K562 (cell line): Measurements from ENCODE around the gene MTA2. TPM values are rescaled to one million over a fixed set of nuclear protein-coding genes. Genes with fewer than 3 reads are reported as not detected.
A peak's percentile ranks its signal among the peaks of the same experiment; 100 is the strongest.

Source experiments
- ERF ChIP-seq: fragments of 450-650 bp; formaldehyde crosslinking; IDR thresholded peaks from 2 replicates; pipeline ENCODE4 v1.4.0; 2020; ENCODE audit warnings: mild to moderate bottlenecking, mixed read lengths
- GTF2F1 ChIP-seq: IDR thresholded peaks from 2 replicates; pipeline ENCODE4 v1.6.1; 2011; ENCODE audit warnings: low read depth, low read length, improper control_type of control experiment
- HDAC3 ChIP-seq: fragments of 450-650 bp; IDR thresholded peaks from 2 replicates; pipeline ENCODE4 v1.6.1; 2018; ENCODE audit warnings: borderline replicate concordance, mild to moderate bottlenecking, moderate library complexity; ENCODE audit not compliant: partially characterized antibody
- HLTF ChIP-seq: fragments of 450-650 bp; IDR thresholded peaks from 2 replicates; pipeline ENCODE4 v1.6.1; 2016
- HOXB6 ChIP-seq: fragments of 250-450 bp; sonication (Bioruptor Pico); IDR thresholded peaks from 2 replicates; pipeline ENCODE4 v1.5.1; 2022; ENCODE audit warnings: mild to moderate bottlenecking, borderline replicate concordance
- NFATC3 ChIP-seq: fragments of 450-650 bp; IDR thresholded peaks from 2 replicates; pipeline ENCODE4 v1.6.1; 2017; ENCODE audit warnings: mild to moderate bottlenecking
- PHF8 ChIP-seq: fragments of 200-600 bp; sonication (generic); IDR thresholded peaks from 2 replicates; pipeline ENCODE4 v1.6.1; 2012; ENCODE audit warnings: mixed run types, mild to moderate bottlenecking, inconsistent platforms, low read length, moderate library complexity, borderline replicate concordance
- TEAD4 ChIP-seq, 2 experiments: sonication (generic) in 1 of 2; formaldehyde crosslinking in 1 of 2; IDR thresholded peaks; 2 replicates each; pipeline versions ENCODE4 v1.6.1 to v1.8.0; 2012 to 2022; ENCODE audit warnings: borderline replicate concordance in 1 of 2, inconsistent platforms in 1 of 2, low read length in 1 of 2, mild to moderate bottlenecking in 1 of 2, missing genetic modification reagents in 1 of 2
- ZKSCAN3 ChIP-seq: fragments of 250-450 bp; sonication (Bioruptor Pico); IDR thresholded peaks from 2 replicates; pipeline ENCODE4 v1.4.0; 2020
- ZNF146 ChIP-seq: IDR thresholded peaks from one replicate; pipeline ENCODE4 v1.6.1; 2018; ENCODE audit warnings: missing compliant biosample characterization; ENCODE audit not compliant: unreplicated experiment
- ZNF175 ChIP-seq: fragments of 200-800 bp; sonication (Bioruptor generic); IDR thresholded peaks from 2 replicates; pipeline ENCODE4 v1.6.1; 2016; ENCODE audit warnings: low read depth, mild to moderate bottlenecking, missing genetic modification characterization, missing compliant biosample characterization
- ZNF263 ChIP-seq: sonication (generic); formaldehyde crosslinking; IDR thresholded peaks from 2 replicates; pipeline ENCODE4 v1.8.0; 2022; ENCODE audit warnings: mild to moderate bottlenecking, missing genetic modification reagents, borderline replicate concordance
- polyA plus RNA-seq, 8 experiments: library from polyadenylated mRNA; depleted of rRNA in 4 of 8; stranded (reverse) in 5 of 8; unstranded in 3 of 8; fragments of >200 nt; fragmentation: Nextera tagmentation in 2 of 8; fragmentation: Illumina TruSeq in 1 of 8; extraction: Ambion mirVana in 2 of 8; extraction: Trizol in 1 of 8; gene quantifications; 2 replicates each; pipeline versions ENCODE4 v1.2.1 to v1.2.3, GENCODE V29; 2011 to 2014; ENCODE audit warnings: inconsistent platforms in 1 of 8, missing spikeins in 1 of 8
- total RNA-seq, 7 experiments: library from RNA; depleted of rRNA in 6 of 7; stranded (reverse); fragments of >200 nt in 6 of 7; fragmentation: Illumina TruSeq in 2 of 7; extraction: Trizol in 2 of 7; gene quantifications; 2 replicates each; pipeline versions ENCODE4 v1.2.1 to v1.2.3, GENCODE V29; 2011 to 2021; ENCODE audit warnings: low replicate concordance in 1 of 7
- TF ChIP-seq, protein P1 (sequence below), 2 experiments: IDR thresholded peaks; 2 replicates each; pipeline ENCODE4 v1.6.1; 2011; ENCODE audit warnings: borderline replicate concordance in 1 of 2, control low read depth in 1 of 2, low read depth in 1 of 2, low read length in 1 of 2, mild to moderate bottlenecking in 1 of 2, mixed read lengths in 1 of 2, moderate library complexity in 1 of 2; ENCODE audit not compliant: insufficient read depth in 1 of 2, insufficient read length in 1 of 2, poor library complexity in 1 of 2, severe bottlenecking in 1 of 2; ENCODE audit errors: extremely low read depth in 1 of 2
- TF ChIP-seq, protein P2 (sequence below): fragments of 450-650 bp; IDR thresholded peaks from one replicate; pipeline ENCODE4 v1.6.1; 2018; ENCODE audit warnings: mild to moderate bottlenecking, moderate library complexity; ENCODE audit not compliant: partially characterized antibody
- TF ChIP-seq, protein P3 (sequence below): fragments of 450-650 bp; IDR thresholded peaks from 2 replicates; pipeline ENCODE4 v1.6.1; 2016; ENCODE audit warnings: low read depth
- TF ChIP-seq, protein P4 (sequence below), 3 experiments: fragments of 200-800 bp in 1 of 3; sonication (Bioruptor generic) in 1 of 3; sonication (generic) in 1 of 3; formaldehyde crosslinking in 1 of 3; IDR thresholded peaks; 2 replicates each; pipeline versions ENCODE4 v1.6.1 to v1.8.0; 2016 to 2022; ENCODE audit warnings: mild to moderate bottlenecking in 2 of 3, missing compliant biosample characterization in 2 of 3, missing genetic modification characterization in 2 of 3, missing genetic modification reagents in 1 of 3

Gene MTA2
- total and polyA plus RNA-seq, 9 of the 15 experiments (the other 6 are each of a cell fraction or from before 2014, with no cell fraction given): 6.2 to 220 (median 172) TPM

DNA sequence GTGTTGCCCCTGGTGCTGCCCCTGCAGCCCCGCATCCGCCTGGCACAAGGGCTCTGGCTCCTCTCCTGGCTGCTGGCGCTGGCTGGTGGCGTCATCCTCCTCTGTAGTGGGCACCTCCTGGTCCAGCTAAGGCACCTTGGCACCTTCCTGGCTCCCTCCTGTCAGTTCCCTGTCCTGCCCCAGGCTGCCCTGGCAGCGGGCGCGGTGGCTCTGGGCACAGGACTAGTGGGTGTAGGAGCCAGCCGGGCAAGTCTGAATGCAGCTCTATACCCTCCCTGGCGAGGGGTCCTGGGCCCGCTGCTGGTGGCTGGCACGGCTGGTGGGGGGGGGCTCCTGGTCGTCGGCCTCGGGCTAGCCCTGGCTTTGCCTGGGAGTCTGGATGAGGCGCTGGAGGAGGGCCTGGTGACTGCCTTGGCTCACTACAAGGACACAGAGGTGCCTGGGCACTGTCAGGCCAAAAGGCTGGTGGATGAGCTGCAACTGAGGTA, 11.7 kb upstream of the MTA2 start (continued):
- TF ChIP-seq ERF (CRISPR knock-in tag) (no peak), HDAC3 (no peak), ZNF175 (CRISPR knock-in tag) (no peak), NFATC3 (no peak), ZKSCAN3 (CRISPR knock-in tag) (no peak), HOXB6 (no peak), GTF2F1 (no peak), HLTF (no peak), ZNF146 (CRISPR knock-in tag) (no peak), PHF8 (no peak), TEAD4 (IDR thresholded peaks at IDR 0.05; ENCODE audit: low read length) (no peak), TEAD4 (CRISPR knock-in tag; IDR thresholded peaks at IDR 0.05; ENCODE audit: borderline replicate concordance) (no peak), ZNF263 (no peak)
- TF ChIP-seq, protein P1, sequence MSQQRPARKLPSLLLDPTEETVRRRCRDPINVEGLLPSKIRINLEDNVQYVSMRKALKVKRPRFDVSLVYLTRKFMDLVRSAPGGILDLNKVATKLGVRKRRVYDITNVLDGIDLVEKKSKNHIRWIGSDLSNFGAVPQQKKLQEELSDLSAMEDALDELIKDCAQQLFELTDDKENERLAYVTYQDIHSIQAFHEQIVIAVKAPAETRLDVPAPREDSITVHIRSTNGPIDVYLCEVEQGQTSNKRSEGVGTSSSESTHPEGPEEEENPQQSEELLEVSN (IDR thresholded peaks at IDR 0.05; ENCODE audit: borderline replicate concordance in 1 of 2, extremely low read depth in 1 of 2, insufficient read depth in 1 of 2, insufficient read length in 1 of 2, low read depth in 1 of 2, low read length in 1 of 2, poor library complexity in 1 of 2, severe bottlenecking in 1 of 2): no peak
- TF ChIP-seq, protein P2, sequence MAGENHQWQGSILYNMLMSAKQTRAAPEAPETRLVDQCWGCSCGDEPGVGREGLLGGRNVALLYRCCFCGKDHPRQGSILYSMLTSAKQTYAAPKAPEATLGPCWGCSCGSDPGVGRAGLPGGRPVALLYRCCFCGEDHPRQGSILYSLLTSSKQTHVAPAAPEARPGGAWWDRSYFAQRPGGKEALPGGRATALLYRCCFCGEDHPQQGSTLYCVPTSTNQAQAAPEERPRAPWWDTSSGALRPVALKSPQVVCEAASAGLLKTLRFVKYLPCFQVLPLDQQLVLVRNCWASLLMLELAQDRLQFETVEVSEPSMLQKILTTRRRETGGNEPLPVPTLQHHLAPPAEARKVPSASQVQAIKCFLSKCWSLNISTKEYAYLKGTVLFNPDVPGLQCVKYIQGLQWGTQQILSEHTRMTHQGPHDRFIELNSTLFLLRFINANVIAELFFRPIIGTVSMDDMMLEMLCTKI: no peak
- TF ChIP-seq, protein P3, sequence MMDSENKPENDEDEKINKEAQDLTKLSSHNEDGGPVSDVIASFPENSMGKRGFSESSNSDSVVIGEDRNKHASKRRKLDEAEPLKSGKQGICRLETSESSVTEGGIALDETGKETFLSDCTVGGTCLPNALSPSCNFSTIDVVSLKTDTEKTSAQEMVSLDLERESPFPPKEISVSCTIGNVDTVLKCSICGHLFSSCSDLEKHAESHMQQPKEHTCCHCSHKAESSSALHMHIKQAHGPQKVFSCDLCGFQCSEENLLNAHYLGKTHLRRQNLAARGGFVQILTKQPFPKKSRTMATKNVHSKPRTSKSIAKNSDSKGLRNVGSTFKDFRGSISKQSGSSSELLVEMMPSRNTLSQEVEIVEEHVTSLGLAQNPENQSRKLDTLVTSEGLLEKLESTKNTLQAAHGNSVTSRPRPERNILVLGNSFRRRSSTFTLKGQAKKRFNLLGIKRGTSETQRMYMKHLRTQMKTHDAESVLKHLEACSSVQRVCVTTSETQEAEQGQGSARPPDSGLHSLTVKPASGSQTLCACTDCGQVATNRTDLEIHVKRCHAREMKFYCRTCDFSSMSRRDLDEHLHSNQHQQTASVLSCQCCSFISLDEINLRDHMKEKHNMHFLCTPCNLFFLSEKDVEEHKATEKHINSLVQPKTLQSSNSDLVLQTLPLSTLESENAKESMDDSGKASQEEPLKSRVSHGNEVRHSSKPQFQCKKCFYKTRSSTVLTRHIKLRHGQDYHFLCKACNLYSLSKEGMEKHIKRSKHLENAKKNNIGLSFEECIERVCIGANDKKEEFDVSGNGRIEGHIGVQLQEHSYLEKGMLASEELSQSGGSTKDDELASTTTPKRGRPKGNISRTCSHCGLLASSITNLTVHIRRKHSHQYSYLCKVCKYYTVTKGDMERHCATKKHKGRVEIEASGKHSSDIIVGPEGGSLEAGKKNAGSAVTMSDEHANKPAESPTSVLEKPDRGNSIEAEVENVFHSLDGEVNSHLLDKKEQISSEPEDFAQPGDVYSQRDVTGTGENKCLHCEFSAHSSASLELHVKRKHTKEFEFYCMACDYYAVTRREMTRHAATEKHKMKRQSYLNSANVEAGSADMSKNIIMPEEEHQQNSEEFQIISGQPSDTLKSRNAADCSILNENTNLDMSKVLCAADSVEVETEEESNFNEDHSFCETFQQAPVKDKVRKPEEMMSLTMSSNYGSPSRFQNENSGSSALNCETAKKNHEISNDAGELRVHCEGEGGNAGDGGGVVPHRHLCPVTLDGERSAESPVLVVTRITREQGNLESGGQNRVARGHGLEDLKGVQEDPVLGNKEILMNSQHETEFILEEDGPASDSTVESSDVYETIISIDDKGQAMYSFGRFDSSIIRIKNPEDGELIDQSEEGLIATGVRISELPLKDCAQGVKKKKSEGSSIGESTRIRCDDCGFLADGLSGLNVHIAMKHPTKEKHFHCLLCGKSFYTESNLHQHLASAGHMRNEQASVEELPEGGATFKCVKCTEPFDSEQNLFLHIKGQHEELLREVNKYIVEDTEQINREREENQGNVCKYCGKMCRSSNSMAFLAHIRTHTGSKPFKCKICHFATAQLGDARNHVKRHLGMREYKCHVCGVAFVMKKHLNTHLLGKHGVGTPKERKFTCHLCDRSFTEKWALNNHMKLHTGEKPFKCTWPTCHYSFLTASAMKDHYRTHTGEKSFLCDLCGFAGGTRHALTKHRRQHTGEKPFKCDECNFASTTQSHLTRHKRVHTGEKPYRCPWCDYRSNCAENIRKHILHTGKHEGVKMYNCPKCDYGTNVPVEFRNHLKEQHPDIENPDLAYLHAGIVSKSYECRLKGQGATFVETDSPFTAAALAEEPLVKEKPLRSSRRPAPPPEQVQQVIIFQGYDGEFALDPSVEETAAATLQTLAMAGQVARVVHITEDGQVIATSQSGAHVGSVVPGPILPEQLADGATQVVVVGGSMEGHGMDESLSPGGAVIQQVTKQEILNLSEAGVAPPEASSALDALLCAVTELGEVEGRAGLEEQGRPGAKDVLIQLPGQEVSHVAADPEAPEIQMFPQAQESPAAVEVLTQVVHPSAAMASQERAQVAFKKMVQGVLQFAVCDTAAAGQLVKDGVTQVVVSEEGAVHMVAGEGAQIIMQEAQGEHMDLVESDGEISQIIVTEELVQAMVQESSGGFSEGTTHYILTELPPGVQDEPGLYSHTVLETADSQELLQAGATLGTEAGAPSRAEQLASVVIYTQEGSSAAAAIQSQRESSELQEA: no peak
- TF ChIP-seq, protein P4, sequence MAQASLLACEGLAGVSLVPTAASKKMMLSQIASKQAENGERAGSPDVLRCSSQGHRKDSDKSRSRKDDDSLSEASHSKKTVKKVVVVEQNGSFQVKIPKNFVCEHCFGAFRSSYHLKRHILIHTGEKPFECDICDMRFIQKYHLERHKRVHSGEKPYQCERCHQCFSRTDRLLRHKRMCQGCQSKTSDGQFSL (CRISPR knock-in tag; IDR thresholded peaks at IDR 0.05): peak; percentile 36; the same call in 1 of the 2 replicates
- TF ChIP-seq, protein P4 (tag; IDR thresholded peaks at IDR 0.05): no peak
